DMS153 (cell line): Measurements from ENCODE around the gene STYX.
"Not testable (repeated sequence)": the region's sequence is repeated elsewhere in the genome, so short reads cannot be mapped to it uniquely, and the experiment has no call there.

Experiments used
- DNase-seq: peaks from one replicate; lab custom pipeline; 2025; lab: John Stamatoyannopoulos, UW

STYX gene

DNA sequence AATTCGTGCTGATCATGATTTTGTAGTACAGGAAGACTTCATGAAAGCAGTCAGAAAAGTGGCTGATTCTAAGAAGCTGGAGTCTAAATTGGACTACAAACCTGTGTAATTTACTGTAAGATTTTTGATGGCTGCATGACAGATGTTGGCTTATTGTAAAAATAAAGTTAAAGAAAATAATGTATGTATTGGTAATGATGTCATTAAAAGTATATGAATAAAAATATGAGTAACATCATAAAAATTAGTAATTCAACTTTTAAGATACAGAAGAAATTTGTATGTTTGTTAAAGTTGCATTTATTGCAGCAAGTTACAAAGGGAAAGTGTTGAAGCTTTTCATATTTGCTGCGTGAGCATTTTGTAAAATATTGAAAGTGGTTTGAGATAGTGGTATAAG lies 2.5 kb upstream of the STYX start:
- not testable (repeated sequence) for DNase-seq

DNA sequence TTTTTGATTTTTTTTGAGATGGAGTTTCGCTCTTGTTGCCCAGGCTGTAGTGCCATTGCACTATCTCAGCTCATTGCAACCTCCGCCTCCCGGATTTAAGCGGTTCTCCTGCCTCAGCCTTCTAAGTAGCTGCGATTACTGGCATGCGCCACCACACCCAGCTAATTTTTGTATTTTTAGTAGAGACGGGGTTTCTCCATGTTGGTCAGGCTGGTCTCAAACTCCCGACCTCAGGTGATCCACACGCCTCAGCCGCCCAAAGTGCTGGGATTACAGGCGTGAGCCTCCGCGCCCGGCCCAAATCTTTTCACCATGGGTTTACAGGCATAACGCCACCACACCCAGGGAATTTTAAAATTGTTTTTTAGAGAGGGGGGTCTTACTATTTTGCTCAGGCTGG lies 931 bp upstream of the STYX start:
- not testable (repeated sequence) for DNase-seq

GRCh38 chr14:52729585-52729924 lies 411 bp upstream of the STYX start:
- DNase-seq = no peak

GRCh38 chr14:52730709-52731111 lies 744 bp downstream of the STYX start:
- DNase-seq = no peak

DNA sequence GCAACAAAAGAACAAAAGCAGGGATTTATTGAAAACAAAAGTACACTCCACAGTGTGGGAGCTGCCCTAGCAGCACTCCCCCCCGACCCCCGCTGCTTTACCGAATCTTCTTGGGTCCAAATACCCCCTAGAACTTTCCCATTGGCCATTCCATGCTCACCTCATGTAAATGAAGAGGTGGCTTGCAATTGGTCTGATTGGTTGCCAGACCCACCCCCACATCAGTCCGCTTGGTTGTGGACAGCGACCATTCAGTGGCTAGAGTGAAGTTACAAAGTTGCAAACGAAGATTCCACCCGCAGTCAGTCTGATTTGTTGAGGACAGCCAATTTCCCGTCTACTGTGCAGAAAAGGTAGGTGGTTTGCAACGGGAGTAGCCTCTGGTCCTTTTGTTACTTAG lies 3.9 kb downstream of the STYX start:
- no peak for DNase-seq

DNA sequence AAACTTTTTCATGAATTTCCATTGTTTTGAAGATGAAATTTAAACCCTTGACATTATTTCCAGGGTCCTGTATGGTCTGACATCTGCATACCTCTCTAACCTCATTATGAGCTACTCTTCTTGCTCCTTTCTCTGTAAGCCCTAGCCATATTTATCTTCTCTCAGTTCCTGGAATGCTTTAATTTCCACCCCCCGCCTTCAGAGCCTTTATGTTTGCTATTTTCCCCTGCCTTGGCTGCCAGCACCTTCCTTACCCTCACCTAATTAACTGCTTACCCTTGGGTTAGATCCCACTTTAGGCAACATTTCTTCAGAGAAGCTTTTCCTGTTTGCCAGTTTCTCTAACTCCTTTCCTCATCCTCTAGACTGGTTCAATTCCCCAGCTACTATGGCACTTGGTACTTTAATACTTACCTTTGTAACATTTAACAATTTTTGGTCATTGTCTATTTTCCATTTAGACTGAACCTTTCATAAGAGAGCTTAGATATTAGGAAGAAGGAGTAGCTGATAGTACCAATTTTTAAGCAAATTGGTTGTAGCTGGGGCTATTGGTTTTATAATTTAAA lies 6.0 kb downstream of the STYX start:
- no peak for DNase-seq

DNA sequence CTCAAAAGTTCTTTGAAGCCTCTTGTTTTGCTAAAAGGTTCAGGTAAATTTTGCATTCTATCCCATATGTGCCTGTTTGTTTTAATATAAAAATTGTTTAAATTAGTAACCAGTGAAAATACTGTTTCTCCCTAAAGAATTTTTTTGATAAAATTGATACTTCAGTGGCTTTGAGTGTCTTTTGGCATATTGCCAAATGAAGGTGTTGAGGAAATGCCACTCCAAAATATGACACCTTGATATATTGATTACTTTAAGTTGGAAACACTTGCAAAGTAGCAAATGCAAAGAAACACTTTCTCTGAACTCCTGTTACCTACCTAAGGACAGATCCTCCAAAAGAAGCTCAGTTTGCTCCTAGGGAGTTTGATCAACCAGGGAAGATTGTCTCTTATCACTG lies 8.4 kb downstream of the STYX start:
- DNase-seq = no peak

GRCh38 chr14:52740751-52741150 lies 10.8 kb downstream of the STYX start:
- DNase-seq = no peak

GRCh38 chr14:52741865-52742264 lies 11.9 kb downstream of the STYX start:
- DNase-seq = no peak

DNA sequence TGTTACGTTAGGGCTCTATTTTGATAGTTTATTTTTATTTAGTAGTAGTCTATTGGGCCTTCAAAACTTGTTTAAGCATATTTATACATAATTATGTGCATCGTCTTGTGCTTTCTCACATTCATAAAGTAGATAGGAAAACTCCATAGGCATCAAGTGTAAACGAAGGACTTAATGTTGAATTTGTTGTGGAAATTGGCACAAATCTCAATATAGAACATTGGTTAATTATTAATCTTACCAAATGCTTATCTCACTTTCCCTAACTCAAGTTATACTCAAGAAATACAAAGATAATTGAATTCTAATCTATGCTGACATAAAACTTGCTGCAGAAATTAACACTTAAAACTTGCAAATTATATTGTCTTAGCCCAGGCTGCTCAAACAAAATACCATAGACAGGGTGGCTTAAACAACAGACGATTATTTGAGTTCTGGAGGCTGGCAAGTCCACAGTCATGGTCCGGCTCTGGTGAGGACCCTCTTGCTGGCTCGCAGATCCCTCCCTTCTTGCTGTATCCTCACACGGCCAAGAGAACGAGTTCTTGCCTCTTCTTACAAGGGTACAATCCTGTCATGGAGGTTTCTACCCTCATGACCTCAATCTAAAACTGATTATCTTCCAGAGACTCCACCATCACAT lies 18.8 kb downstream of the STYX start:
- DNase-seq = no peak

- DNase-seq = no peak
Observed at GRCh38 chr14:52755607-52756316, 25.8 kb downstream of the STYX start.

DNA sequence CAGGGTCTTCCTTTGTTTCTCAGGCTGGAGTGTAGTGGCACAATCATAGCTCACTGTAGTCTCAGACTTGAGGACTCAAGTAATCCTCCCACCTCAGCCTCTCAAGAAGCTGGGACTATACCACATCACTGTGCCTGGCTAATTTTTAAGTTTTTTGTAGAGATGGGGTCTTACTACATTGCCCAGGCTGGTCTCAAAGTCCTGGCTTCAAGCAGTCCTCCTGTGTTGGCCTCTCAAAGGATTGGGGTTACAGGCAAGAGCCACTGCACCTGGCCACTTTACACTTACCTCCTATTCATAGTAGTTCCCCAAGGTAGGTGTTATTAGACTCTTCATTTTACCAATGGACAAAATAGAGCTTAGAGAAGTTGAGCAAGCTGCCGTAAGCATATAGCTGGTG lies 29.2 kb downstream of the STYX start:
- no peak for DNase-seq

GRCh38 chr14:52762923-52763322 lies 33.0 kb downstream of the STYX start:
- DNase-seq = not testable (repeated sequence)

GRCh38 chr14:52767058-52767833 lies 37.3 kb downstream of the STYX start:
- DNase-seq = no peak

- no peak for DNase-seq
Observed at GRCh38 chr14:52769887-52770286, 39.9 kb downstream of the STYX start.

DNA sequence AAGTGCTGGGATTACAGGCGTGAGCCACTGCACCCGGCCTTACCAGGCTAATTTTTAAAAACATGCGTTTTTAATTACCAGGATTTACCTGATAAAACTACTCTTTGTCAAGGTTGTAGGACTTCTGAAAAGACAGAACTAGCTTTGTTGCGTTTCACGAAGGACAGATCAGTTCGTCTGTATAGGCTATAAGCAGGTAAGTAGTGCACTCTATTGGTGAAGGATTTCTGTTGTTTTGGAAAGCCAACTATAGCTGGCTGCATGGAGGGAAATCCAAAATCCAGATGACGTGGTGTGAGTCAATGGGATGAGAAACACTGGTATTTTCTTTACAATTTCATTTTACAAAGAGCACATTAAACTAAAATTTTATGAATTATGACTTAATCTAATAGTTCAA lies 46.9 kb downstream of the STYX start:
- no peak for DNase-seq

GRCh38 chr14:52778702-52779101 lies 48.7 kb downstream of the STYX start:
- DNase-seq = no peak

- DNase-seq = no peak
Observed at GRCh38 chr14:52780893-52781292, 50.9 kb downstream of the STYX start.

- no peak for DNase-seq
Observed at GRCh38 chr14:52781629-52782028, 51.7 kb downstream of the STYX start.

GRCh38 chr14:52783206-52783605 lies 53.2 kb downstream of the STYX start:
- no peak for DNase-seq

DNA sequence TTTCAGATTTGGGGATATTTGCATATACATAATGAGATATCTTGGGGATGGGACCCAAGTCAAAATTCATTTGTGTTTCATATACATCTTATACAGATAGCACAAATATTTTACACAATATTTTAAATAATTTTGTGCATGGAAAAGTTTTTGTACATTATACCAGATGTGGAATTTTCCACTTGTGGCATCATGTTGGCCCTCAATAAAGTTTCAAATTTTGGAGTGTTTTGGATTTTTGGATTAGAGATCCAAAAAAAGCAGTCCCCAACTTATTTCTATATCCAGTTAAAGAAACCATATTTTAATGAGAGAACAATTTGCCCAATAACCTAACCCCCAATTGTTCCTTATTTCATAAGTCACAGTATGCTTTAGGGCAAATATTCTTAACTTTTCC lies 56.9 kb downstream of the STYX start:
- no peak for DNase-seq

GRCh38 chr14:52789118-52789517 lies 59.2 kb downstream of the STYX start:
- no peak for DNase-seq
